Lung (tissue), 12 donors: ENCODE measurements around the gene KATNIP. TPM values are rescaled to one million over a fixed set of nuclear protein-coding genes. Genes with fewer than 3 reads are reported as not detected.

ENCODE experiments used
- ATAC-seq: fragments of 200-7000 bp; cut with Tn5 transposase; one replicate; pipeline ENCODE4 v1.9.1; 2020; ENCODE audit warnings: moderate number of reproducible peaks; ENCODE audit not compliant: insufficient read depth, low FRiP score
- DNase-seq, 3 donors: peaks; one replicate each; pipeline ENCODE4 v3.0.0-alpha.2; 2013 to 2017
- H3K27ac ChIP-seq, 2 donors: one replicate each; pipeline ENCODE4 v1.5.1; 2013; ENCODE audit warnings: mild to moderate bottlenecking in 2 of 2, moderate library complexity in 2 of 2, control low read depth in 1 of 2, inconsistent platforms in 1 of 2, low read depth in 1 of 2, low read length in 1 of 2
- H3K27me3 ChIP-seq, 3 donors: one replicate each; pipeline ENCODE4 v1.5.1; 2013; ENCODE audit warnings: low read length in 2 of 3; ENCODE audit not compliant: control insufficient read depth in 3 of 3, insufficient read depth in 3 of 3
- H3K36me3 ChIP-seq, 4 donors: one replicate each; pipeline ENCODE4 v1.5.1; 2013; ENCODE audit warnings: low read length in 4 of 4, mild to moderate bottlenecking in 1 of 4, moderate library complexity in 1 of 4; ENCODE audit not compliant: control insufficient read depth in 4 of 4, insufficient read depth in 4 of 4
- H3K4me1 ChIP-seq, 5 donors: one replicate each; pipeline ENCODE4 v1.5.1; 2013; ENCODE audit warnings: low read length in 5 of 5, mild to moderate bottlenecking in 2 of 5, moderate library complexity in 1 of 5; ENCODE audit not compliant: control insufficient read depth in 5 of 5, insufficient read depth in 5 of 5
- H3K4me3 ChIP-seq: one replicate; pipeline ENCODE4 v1.5.1; 2013; ENCODE audit warnings: mild to moderate bottlenecking, control low read depth, moderate library complexity
- H3K9ac ChIP-seq, 2 donors: one replicate each; pipeline ENCODE4 v1.5.1; 2013; ENCODE audit warnings: low read length in 2 of 2, control low read depth in 1 of 2; ENCODE audit not compliant: insufficient read depth in 1 of 2
- H3K9me3 ChIP-seq, 4 donors: one replicate each; pipeline ENCODE4 v1.5.1; 2013; ENCODE audit warnings: low read length in 3 of 4, mild to moderate bottlenecking in 1 of 4, moderate library complexity in 1 of 4; ENCODE audit not compliant: control insufficient read depth in 4 of 4, insufficient read depth in 3 of 4
- CTCF ChIP-seq: IDR thresholded peaks from 2 replicates; pipeline ENCODE4 v1.5.1; 2012; ENCODE audit warnings: mild to moderate bottlenecking; ENCODE audit errors: control extremely low read depth, extremely low read depth
- WGBS, 2 donors: extraction: QIAGEN DNeasy Blood & Tissue Kit; methylation state at CpG; one replicate each; pipeline ENCODE4 v1.1.7; 2013; 5-methylcytosine and 5-hydroxymethylcytosine counted together
- polyA plus RNA-seq, 2 donors: library from polyadenylated mRNA; stranded (reverse); fragments of 200-250 nt; gene quantifications; one replicate each; pipeline ENCODE4 v1.2.1, GENCODE V29; 2013
- total RNA-seq, 2 donors: library from RNA; depleted of rRNA in 1 of 2; stranded (reverse); fragments of >200 nt in 1 of 2; gene quantifications; one replicate each; pipeline ENCODE4 v1.2.1, GENCODE V29; 2014 to 2021
- donor health status: control.
- donor health status: control.
- donor health status: Bipolar disorder and iron deficiency.
- donor health status: healthy.
- donor health status: DM: yes; HTN: yes; CAD: no.

KATNIP gene
- total and polyA plus RNA-seq, 4 donors, result 9.7 to 46.4 (median 24.3) TPM

- Histone ChIP-seq H3K27ac (peak overlapping the region in 1 of 2 donors; percentile 43), H3K27me3 (no peaks in the 10 kb centered on the region), H3K4me3 (no peak overlapping the region), H3K4me1 (peaks cover 0 to 6% (median 3%) of the 10 kb centered on the region in 5 donors), H3K9ac (no peak overlapping the region), H3K9me3 (peaks cover 0 to 3% (median 0%) of the 10 kb centered on the region in 4 donors), H3K36me3 (peaks cover 0 to 43% (median 31%) of the 10 kb centered on the region in 4 donors)
- ATAC-seq (no peak), DNase-seq (no peak)
- no peak for TF ChIP-seq CTCF
- WGBS, 2 donors, result 97% methylated on average over 11 of the region's 11 CpGs
Measured at GRCh38 chr16:27516365-27516764, 33.6 kb upstream of the KATNIP start.

GRCh38 chr16:27517664-27518063, 32.3 kb upstream of the KATNIP start:
- Histone ChIP-seq H3K36me3 (peaks cover 0 to 37% (median 27%) of the 10 kb centered on the region in 4 donors), H3K9me3 (peaks cover 0 to 3% (median 0%) of the 10 kb centered on the region in 4 donors), H3K27me3 (no peaks in the 10 kb centered on the region), H3K4me3 (no peak overlapping the region), H3K9ac (no peak overlapping the region), H3K27ac (no peak overlapping the region), H3K4me1 (peaks cover 0 to 6% (median 3%) of the 10 kb centered on the region in 5 donors)
- ATAC-seq (no peak), DNase-seq (no peak)
- TF ChIP-seq CTCF, result no peak
- 93 to 96% methylated on average over 7 of the region's 7 CpGs for WGBS, 2 donors

GRCh38 chr16:27518226-27518625, 31.7 kb upstream of the KATNIP start:
- H3K36me3 ChIP-seq, result peaks cover 0 to 34% (median 30%) of the 10 kb centered on the region in 4 donors
- no peak overlapping the region for H3K9ac ChIP-seq
- WGBS, 2 donors, result 95 to 98% methylated on average over 4 of the region's 4 CpGs
- no peak overlapping the region for H3K27ac ChIP-seq
- no peak for TF ChIP-seq CTCF
- no peaks in the 10 kb centered on the region for H3K27me3 ChIP-seq
- peaks cover 0 to 3% (median 0%) of the 10 kb centered on the region in 4 donors for H3K9me3 ChIP-seq
- ATAC-seq, result no peak
- H3K4me1 ChIP-seq, result peaks cover 0 to 7% (median 3%) of the 10 kb centered on the region in 5 donors
- DNase-seq, result no peak
- no peak overlapping the region for H3K4me3 ChIP-seq
